Endometrial microvascular endothelial cells (primary cell): ENCODE data around the gene TPPP3. TPM values are rescaled to one million over a fixed set of nuclear protein-coding genes. Genes with fewer than 3 reads are reported as not detected.
"Not testable (repeated sequence)": the region's sequence is repeated elsewhere in the genome, so short reads cannot be mapped to it uniquely, and the experiment has no call there.

Source experiments
- in situ Hi-C: cut with HindIII; loops from 2 replicates; pipeline ENCODE4 v1.10.0; 2017; ENCODE audit warnings: low sequenced_read_pairs, low pct_unique_long_range_greater_than_20kb; ENCODE audit errors: inconsistent ontology term
- total RNA-seq: library from RNA; depleted of rRNA; stranded (reverse); fragments of >200 nt; gene quantifications from one replicate; pipeline ENCODE4 v1.2.3, GENCODE V29; 2015; ENCODE audit errors: inconsistent ontology term

The TPPP3 gene
- total RNA-seq, 1 donor from 2014 or later: 1.4 TPM

GRCh38 chr16:67364600-67365235, 28.6 kb downstream of the TPPP3 start:
- in situ Hi-C loops: no loop called here

GRCh38 chr16:67361038-67361437, 32.3 kb downstream of the TPPP3 start:
- in situ Hi-C loops: no loop called here

GRCh38 chr16:67359540-67360269, 33.6 kb downstream of the TPPP3 start:
- in situ Hi-C loops: not testable (repeated sequence)

GRCh38 chr16:67357561-67357960, 35.7 kb downstream of the TPPP3 start:
- in situ Hi-C loops: no loop called here

- in situ Hi-C loops: no loop called here
Observed at GRCh38 chr16:67356396-67356795, 36.9 kb downstream of the TPPP3 start.

GRCh38 chr16:67352463-67352862, 40.8 kb downstream of the TPPP3 start:
- in situ Hi-C loops: not testable (repeated sequence)

- in situ Hi-C loops: no loop called here
Observed at GRCh38 chr16:67350324-67350723, 43.0 kb downstream of the TPPP3 start.

GRCh38 chr16:67349172-67349571, 44.1 kb downstream of the TPPP3 start:
- in situ Hi-C loops: no loop called here

- in situ Hi-C loops: no loop called here
Observed at GRCh38 chr16:67346341-67346740, 47.0 kb downstream of the TPPP3 start.

- in situ Hi-C loops: no loop called here
Observed at GRCh38 chr16:67345401-67345800, 47.9 kb downstream of the TPPP3 start.

- in situ Hi-C loops: no loop called here
Observed at GRCh38 chr16:67342616-67343015, 50.7 kb downstream of the TPPP3 start.

GRCh38 chr16:67341250-67341649, 52.0 kb downstream of the TPPP3 start:
- in situ Hi-C loops: no loop called here

Other genes with a start within 250 kb of the TPPP3 start
- gene B3GNT9, start 242.5 kb downstream of the TPPP3 start, total RNA-seq: 4.7 TPM
- gene TRADD, start 233.6 kb downstream of the TPPP3 start, total RNA-seq: 33.0 TPM
- 13.6 TPM for gene FBXL8, start 233.5 kb downstream of the TPPP3 start, total RNA-seq
- gene HSF4, start 228.8 kb downstream of the TPPP3 start, total RNA-seq: not detected
- gene NOL3, start 223.0 kb downstream of the TPPP3 start, total RNA-seq: 37.5 TPM
- 5.6 TPM for gene MATCAP1, start 209.5 kb downstream of the TPPP3 start, total RNA-seq
- 6.9 TPM for gene EXOC3L1, start 203.4 kb downstream of the TPPP3 start, total RNA-seq
- gene E2F4, start 201.3 kb downstream of the TPPP3 start, total RNA-seq: 163 TPM
- 0.37 TPM for gene ELMO3, start 194.4 kb downstream of the TPPP3 start, total RNA-seq
- gene TMEM208, start 166.4 kb downstream of the TPPP3 start, total RNA-seq: 41.0 TPM
- 57.5 TPM for gene FHOD1, start 146.0 kb downstream of the TPPP3 start, total RNA-seq
- gene SLC9A5, start 144.5 kb downstream of the TPPP3 start, total RNA-seq: 1.7 TPM
- 69.4 TPM for gene PLEKHG4, start 114.0 kb downstream of the TPPP3 start, total RNA-seq
- under 0.01 TPM for gene KCTD19, start 66.8 kb downstream of the TPPP3 start, total RNA-seq
- 0.56 TPM for gene LRRC36, start 66.7 kb downstream of the TPPP3 start, total RNA-seq
- gene ZDHHC1, start 23.0 kb upstream of the TPPP3 start, total RNA-seq: 5.0 TPM
- gene HSD11B2, start 37.6 kb upstream of the TPPP3 start, total RNA-seq: not detected
- gene ATP6V0D1, start 87.7 kb upstream of the TPPP3 start, total RNA-seq: 175 TPM
- gene AGRP, start 90.0 kb upstream of the TPPP3 start, total RNA-seq: not detected
- 47.0 TPM for gene RIPOR1, start 135.3 kb upstream of the TPPP3 start, total RNA-seq
- 29.8 TPM for gene CTCF, start 169.0 kb upstream of the TPPP3 start, total RNA-seq